Measurements from ENCODE around the gene RELB.

GRCh38 chr19:44998025-44998424, 3.2 kb upstream of the RELB start:
- TF ChIP-seq OSR1 (CRISPR knock-in tag; IDR thresholded peaks at IDR 0.05), result no peak
- no peak for TF ChIP-seq TOX (CRISPR knock-in tag; IDR thresholded peaks at IDR 0.05; ENCODE audit: borderline replicate concordance)
- no peak for TF ChIP-seq ZC3H10 (CRISPR knock-in tag; IDR thresholded peaks at IDR 0.05)
- no peak for TF ChIP-seq CREB5 (CRISPR knock-in tag; IDR thresholded peaks at IDR 0.05; ENCODE audit: low read depth)
- no peak for TF ChIP-seq PATZ1 (CRISPR knock-in tag; IDR thresholded peaks at IDR 0.05; ENCODE audit: borderline replicate concordance)
- no peak for TF ChIP-seq ZFP3 (CRISPR knock-in tag; IDR thresholded peaks at IDR 0.05)
- TF ChIP-seq RARB (CRISPR knock-in tag; IDR thresholded peaks at IDR 0.05), result no peak
- TF ChIP-seq CSRNP3 (CRISPR knock-in tag; IDR thresholded peaks at IDR 0.05), result no peak
- no peak for TF ChIP-seq TSHZ2 (CRISPR knock-in tag; IDR thresholded peaks at IDR 0.05)
- TF ChIP-seq POU6F1 (CRISPR knock-in tag; IDR thresholded peaks at IDR 0.05; ENCODE audit: borderline replicate concordance, low read depth), result no peak
- TF ChIP-seq TCF4 (CRISPR knock-in tag; IDR thresholded peaks at IDR 0.05; ENCODE audit: borderline replicate concordance), result no peak

Measured in SK-N-SH treated with all-trans-retinoic acid at 6 μM for 48 hours (cell line).